T-helper 1 cell treated with Interleukin-12 subunit alpha and Interleukin-12 subunit beta and Interleukin-4 antibody, amounts not matched to agents 30 ng/mL and 1 ng/mL, for 36 hours (primary cell): ENCODE data around the gene TXLNA. TPM values are rescaled to one million over a fixed set of nuclear protein-coding genes. Genes with fewer than 3 reads are reported as not detected.

Source experiments
- intact Hi-C: fragments of 100-400 bp; cut with micrococcal nuclease; formaldehyde crosslinking; loops from one replicate; pipeline ENCODE4 v1.15.1; 2024
- total RNA-seq: library from RNA; stranded (reverse); gene quantifications from 2 replicates; pipeline ENCODE4 v1.2.3, GENCODE V29; 2022

Gene TXLNA
- total RNA-seq, 1 donor from 2014 or later: 97.3 TPM

- intact Hi-C loops: loop anchor here (1.0 kb wide), 3 partner anchors 17 to 189 kb away; partner anchors contain the start of genes BSDC1, EIF3I, TMEM234 and TMEM39B
These were observed 26.2 kb downstream of the TXLNA start, which contains the start of gene IQCC for GRCh38 chr1:32205401-32206370. Gene IQCC, plus strand, starts transcription at chr1:32205671. Its CDS starts 11 bp downstream, at chr1:32205682.

- intact Hi-C loops: no loop called here
These were observed 29.0 kb downstream of the TXLNA start for GRCh38 chr1:32208469-32208868.

GRCh38 chr1:32208891-32209328 lies 29.4 kb downstream of the TXLNA start, which contains the start of gene DCDC2B:
Gene DCDC2B, plus strand, starts transcription at chr1:32209089. Its CDS starts 5 bp downstream, at chr1:32209094.
- intact Hi-C loops: no loop called here

- intact Hi-C loops: loop anchor here (1.0 kb wide), 3 partner anchors 104 to 198 kb away; no protein-coding TSS in a partner anchor
These were observed 36.4 kb downstream of the TXLNA start for GRCh38 chr1:32215629-32216480.

GRCh38 chr1:32216566-32216965 lies 37.1 kb downstream of the TXLNA start:
- intact Hi-C loops: no loop called here

GRCh38 chr1:32219022-32219421 lies 39.5 kb downstream of the TXLNA start:
- intact Hi-C loops: no loop called here

GRCh38 chr1:32220746-32221580 lies 41.5 kb downstream of the TXLNA start:
- intact Hi-C loops: no loop called here

GRCh38 chr1:32221581-32221979 lies 42.1 kb downstream of the TXLNA start:
- intact Hi-C loops: no loop called here

GRCh38 chr1:32221980-32222755 lies 42.7 kb downstream of the TXLNA start, which contains the start of the genes EIF3I and TMEM234:
Gene EIF3I, plus strand, starts transcription at chr1:32222407. Its CDS starts 35 bp downstream, at chr1:32222442.
Gene TMEM234, minus strand, starts transcription at chr1:32222353. Its CDS starts 31 bp downstream, at chr1:32222322.
- intact Hi-C loops: loop anchor here (1.0 to 2.0 kb wide), 10 partner anchors 17 to 172 kb away; partner anchors contain the start of genes BSDC1, CCDC28B, IQCC and KPNA6

GRCh38 chr1:32223683-32224082 lies 44.2 kb downstream of the TXLNA start:
- intact Hi-C loops: loop anchor here (2.0 kb wide), 1 partner anchor 17 kb away; no protein-coding TSS in a partner anchor

GRCh38 chr1:32224285-32224684 lies 44.8 kb downstream of the TXLNA start:
- intact Hi-C loops: no loop called here

GRCh38 chr1:32228771-32229170 lies 49.3 kb downstream of the TXLNA start:
- intact Hi-C loops: no loop called here

- intact Hi-C loops: no loop called here
These were observed 52.5 kb downstream of the TXLNA start for GRCh38 chr1:32231843-32232432.

GRCh38 chr1:32232558-32233304 lies 53.3 kb downstream of the TXLNA start:
- intact Hi-C loops: no loop called here

GRCh38 chr1:32234792-32235191 lies 55.3 kb downstream of the TXLNA start:
- intact Hi-C loops: no loop called here

- intact Hi-C loops: no loop called here
These were observed 59.9 kb downstream of the TXLNA start for GRCh38 chr1:32239337-32239736.

- intact Hi-C loops: loop anchor here (2.0 kb wide), 1 partner anchor 17 kb away; the partner anchor contains the start of genes EIF3I and TMEM234
These were observed 60.3 kb downstream of the TXLNA start for GRCh38 chr1:32239790-32240139.
